IMR-90 (cell line): ENCODE results near the gene GJC2.

Source experiments
- CTCF ChIP-seq: conservative IDR thresholded peaks from 2 replicates; pipeline ENCODE4 v1.5.1; 2012; ENCODE audit warnings: mild to moderate bottlenecking, low read depth, low read length, improper control_type of control experiment
- FOS ChIP-seq: fragments of 150-350 bp; IDR thresholded peaks from 2 replicates; pipeline ENCODE4 v1.6.1; 2016; ENCODE audit warnings: low read depth, low read length
- MAZ ChIP-seq: IDR thresholded peaks from 2 replicates; pipeline ENCODE4 v1.6.1; 2012; ENCODE audit warnings: low read depth, mild to moderate bottlenecking, low read length, improper control_type of control experiment, moderate library complexity, borderline replicate concordance
- POLR2A ChIP-seq: IDR thresholded peaks from 2 replicates; pipeline ENCODE4 v1.6.1; 2012; ENCODE audit warnings: mild to moderate bottlenecking, low read depth, low read length
- RAD21 ChIP-seq: IDR thresholded peaks from 2 replicates; pipeline ENCODE4 v1.6.1; 2012; ENCODE audit warnings: low read length, improper control_type of control experiment
- RFX5 ChIP-seq: IDR thresholded peaks from 2 replicates; pipeline ENCODE4 v1.8.0; 2012; ENCODE audit warnings: low read depth, mild to moderate bottlenecking, low read length, moderate library complexity
- USF2 ChIP-seq: fragments of 150-350 bp; IDR thresholded peaks from 2 replicates; pipeline ENCODE4 v1.6.1; 2017; ENCODE audit warnings: mild to moderate bottlenecking, antibody characterized with exemption, low read length, low read depth

GRCh38 chr1:228125185-228125584 is 24.5 kb upstream of the GJC2 start:
- no peak for TF ChIP-seq FOS
- no peak for TF ChIP-seq CTCF
- TF ChIP-seq USF2 = no peak
- TF ChIP-seq MAZ = no peak
- no peak for TF ChIP-seq POLR2A
- no peak for TF ChIP-seq RFX5
- TF ChIP-seq RAD21 = no peak
